ENCODE results near the gene POLH.

GRCh38 chr6:43570876-43571441 lies 5.0 kb upstream of the POLH start:
- no peak for TF ChIP-seq EZH2 (IDR thresholded peaks at IDR 0.05; ENCODE audit: insufficient read depth, poor library complexity, severe bottlenecking)
- TF ChIP-seq EZH2phosphoT487 (IDR thresholded peaks at IDR 0.05; ENCODE audit: insufficient read depth, low read depth) = no peak
